HG02973 (cell line): ENCODE data around the gene KLHL10.

Source experiments
- ATAC-seq: cut with Tn5 transposase; IDR thresholded peaks from one replicate; pipeline ENCODE4 v1.9.1; 2021; ENCODE audit warnings: moderate library complexity; ENCODE audit not compliant: unreplicated experiment

The KLHL10 gene

DNA sequence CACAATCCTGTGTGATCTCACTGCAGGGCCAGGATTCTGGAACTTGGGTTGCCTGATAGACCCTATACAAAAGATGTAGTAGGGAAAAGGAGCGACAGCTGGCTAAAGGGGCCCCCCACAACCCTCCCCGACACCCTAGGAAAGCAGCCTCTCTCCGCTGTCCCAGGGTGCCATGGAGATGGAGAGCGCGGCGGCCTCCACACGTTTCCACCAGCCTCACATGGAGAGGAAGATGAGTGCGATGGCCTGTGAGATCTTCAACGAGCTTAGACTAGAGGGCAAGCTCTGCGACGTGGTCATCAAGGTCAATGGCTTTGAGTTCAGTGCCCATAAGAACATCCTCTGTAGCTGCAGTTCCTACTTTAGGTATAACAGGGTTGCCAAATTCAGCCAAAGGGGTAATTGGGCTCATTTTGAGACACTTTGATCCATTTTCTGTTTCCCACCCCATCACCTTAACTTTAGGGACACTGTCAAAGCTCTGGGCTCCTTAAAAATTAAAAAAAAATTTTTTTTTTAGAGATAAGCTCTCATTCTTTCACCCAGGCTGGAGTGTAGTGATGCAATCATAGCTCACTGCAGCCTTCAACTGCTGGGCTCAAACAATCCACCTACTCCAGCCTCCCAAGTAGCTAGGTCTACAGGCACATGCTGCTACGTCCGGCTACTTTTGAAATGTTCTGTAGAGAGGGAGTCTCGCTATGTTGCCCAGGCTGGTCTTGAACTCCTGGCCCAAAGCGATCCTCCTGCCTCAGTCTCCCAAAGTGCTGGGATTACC is at the start of gene KLHL10:
Gene KLHL10, plus strand, starts transcription at position 65 of the 778 bp plus-strand sequence. Its CDS starts 108 bp downstream, at position 173.
- no peak for ATAC-seq

DNA sequence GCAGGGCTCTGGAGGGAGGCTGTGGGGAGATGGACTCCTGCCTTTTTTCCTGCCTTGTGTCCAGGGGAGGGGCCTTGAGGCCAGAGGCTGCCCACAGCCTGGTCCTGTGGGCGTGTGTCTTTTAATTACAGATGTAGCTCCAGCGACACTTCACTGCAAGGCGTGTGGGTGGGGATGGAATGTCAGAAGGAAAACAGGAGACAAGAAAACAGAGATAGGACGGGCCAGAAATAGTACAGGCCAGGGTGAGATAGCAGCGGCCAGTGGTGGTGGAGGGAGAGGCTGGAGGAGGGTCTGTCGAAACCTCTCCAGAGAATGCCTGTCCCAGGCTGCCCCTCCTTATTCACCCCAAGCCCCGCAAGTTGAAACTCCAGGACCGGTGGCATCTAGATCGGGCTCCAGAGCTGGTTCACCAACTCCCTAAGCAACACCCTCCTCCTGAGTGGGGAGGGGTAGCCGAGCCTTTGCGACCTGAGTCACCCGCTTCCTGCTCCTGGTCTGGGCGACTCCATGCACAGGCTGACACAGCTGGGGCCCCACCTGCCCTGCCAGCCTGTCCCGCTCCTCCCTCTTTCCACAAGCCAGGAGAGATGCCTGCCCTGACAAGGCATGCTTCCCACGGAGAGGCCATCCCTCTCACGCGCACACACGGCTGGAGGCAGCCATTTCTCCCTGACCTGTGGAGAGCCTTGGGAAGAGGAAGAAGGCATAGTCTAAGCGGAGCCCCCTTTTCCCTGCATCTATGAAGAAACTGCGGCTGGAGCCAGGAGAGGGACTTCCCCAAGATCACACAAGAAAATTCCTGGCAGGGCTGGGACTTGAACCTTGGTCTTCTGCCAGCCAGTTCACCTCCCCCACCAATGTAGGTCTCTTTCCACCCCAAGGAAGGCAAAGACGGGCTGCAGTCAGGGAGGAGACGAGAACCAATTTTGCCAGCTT is 44.5 kb upstream of the KLHL10 start:
- ATAC-seq: no peak

DNA sequence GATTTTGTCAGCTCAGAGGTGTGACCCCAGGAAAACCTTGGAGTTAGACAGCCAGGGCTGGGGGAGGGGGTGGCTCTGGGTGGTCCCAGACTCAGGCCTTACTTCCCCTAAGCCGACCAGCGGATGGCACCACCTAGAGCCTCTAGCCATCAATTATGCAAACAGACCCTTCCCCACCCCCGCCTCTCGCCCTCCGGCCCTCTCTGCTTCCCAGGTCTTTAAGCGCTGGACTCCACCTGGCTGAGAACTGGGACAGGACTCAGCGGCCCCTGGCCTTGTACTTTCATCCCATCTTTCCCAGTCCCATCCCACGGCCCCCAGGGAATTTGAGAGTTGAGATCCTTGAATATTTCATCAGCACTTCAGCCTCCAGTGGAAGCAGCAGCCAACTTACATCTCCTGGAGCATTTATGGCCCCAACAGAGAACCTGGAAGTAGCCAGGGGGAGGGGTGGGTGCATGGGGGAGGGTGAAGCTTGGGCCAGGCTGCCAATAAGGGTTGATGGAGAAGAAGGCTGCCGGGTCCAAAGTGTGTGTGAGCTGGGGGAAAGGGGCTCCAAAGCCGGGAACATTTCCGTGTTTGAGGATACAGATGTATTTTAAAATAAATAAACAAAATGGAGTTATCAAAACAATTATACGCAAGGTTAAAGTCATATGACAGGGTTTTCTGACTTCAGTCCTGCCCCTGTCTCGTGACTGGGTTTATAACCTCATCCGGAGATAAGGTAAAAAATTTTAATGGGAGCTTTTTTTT is 43.7 kb upstream of the KLHL10 start:
- ATAC-seq: no peak

DNA sequence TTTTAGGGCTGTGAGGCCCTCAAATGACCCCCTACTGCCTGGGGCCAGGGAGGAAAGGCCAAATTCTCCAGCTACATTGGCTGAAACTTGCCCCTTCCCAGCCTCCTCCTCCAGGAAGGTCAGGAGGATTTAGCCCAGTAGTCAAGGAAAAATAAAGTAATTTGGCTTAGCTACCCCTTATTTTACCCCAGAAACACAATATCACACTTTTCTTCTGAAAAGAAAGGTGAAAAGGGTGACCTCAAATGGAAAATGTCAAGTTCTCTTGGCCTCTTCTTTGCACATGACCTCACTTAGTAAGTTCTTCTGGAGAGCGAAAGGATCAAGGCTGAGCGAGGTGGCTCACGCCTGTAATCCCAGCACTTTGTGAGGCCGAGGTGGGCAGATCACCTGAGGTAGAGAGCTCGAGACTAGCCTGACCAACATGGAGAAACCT is 43.1 kb upstream of the KLHL10 start:
- no peak for ATAC-seq

DNA sequence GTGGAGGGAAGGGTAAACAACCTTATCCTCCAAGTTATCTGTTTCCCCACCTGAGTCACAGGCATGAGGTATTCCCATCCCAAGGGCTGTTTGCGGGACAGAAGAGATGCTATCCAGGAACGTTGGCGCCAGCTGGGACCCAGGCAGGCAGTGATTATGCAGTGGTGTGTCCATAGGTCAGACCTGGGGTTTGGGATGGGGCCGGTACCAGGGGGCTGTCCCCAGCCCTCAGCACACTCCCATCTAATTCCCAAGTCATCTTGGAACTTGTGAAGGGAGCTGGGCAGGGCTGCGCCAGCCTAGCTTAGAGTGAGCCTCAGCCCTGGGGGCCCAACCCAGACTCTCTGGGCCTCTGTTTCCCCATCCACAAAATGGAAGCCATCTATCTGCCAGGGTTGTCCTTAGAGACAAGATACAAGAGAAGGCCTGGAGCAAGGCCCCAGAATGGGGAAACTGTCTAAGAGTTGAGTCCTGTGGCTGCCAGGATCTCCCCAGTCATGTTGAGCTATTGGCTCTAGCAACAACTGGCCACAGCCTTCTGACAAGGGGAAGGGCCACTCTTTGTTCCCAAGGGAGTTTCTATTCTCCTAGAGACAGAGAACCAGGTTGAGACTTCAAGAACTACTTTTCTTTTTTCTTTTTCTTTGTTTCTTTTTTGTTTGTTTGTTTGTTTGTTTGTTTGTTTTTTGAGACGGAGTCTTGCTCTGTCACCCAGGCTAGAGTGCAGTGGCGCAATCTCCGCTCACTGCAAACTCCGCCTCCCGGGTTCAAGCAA is 41.3 kb upstream of the KLHL10 start:
- no peak for ATAC-seq

DNA sequence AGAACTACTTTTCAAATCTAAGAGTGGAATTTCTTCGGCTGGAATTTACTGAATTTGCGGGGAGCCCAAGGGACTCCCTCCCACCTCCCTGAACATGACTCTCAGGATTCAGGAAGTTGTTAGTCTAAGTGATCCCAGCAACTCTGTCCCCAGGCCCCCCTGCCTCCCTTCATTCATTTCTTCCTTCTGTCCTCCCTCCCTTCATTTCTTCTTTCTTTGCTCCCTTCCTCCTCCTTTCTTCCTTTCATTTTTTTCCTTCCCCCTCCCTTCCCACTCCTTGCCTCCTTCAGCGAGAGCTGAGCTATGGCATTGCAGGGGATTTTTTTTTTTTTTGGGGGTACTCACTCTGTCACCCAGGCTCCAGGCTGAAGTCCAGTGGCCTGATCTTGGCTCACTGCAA is 40.2 kb upstream of the KLHL10 start:
- no peak for ATAC-seq

DNA sequence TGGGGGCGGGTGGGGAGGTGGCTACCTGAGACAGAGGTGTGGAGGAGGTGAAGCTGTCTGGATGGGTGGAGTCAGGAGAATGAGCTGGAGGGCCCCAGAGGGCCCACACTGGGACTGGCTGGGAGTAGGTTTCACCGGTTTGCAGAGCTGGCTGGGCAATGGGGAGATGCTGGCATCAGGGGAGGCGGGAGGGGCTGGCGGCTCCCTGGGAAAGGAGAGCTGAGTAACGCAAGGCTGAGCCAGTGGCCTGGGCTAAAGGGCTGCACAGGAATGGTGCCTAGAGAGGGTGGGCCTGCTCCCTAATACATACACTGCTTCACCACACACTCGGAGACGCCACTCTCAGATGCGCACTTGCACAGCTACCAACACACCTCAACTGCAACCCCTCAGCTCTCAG is 38.3 kb upstream of the KLHL10 start:
- ATAC-seq: no peak

DNA sequence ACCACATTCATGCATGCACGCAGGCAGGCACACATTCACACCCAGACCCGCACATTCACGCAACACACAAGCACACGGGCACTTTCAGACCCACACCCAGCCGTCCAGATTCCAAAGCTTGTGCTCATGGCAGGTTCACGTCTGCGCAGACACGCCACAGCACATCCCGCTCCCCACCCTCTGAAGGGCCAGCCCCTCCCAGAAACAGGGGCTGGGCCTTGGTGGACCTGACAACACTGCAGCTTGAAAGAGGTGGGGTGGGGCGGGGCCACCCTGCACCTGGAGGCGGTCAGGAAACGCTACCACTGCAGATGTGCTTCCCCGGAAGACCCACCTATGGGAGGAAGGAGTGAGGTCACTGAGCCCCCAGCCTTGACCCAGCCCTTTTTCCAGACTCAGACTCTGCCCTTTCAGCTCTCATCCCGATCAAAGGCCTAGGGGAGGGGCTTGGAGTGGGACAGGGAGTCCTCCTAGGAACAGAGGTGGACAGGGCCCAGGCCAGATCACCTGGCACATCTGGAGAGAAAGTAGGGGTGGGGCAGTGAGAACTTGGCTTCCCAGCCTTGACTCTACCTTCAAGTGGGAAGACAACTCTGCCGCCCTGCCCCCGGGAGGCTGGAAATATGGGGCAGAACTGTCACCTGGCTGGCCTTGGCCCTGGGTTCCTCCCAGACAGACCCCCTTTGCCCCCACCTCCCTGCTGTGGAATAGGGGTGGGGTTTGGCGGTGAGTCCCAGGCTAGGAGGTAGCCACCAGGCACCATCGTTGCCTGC is 36.8 kb upstream of the KLHL10 start:
- no peak for ATAC-seq

DNA sequence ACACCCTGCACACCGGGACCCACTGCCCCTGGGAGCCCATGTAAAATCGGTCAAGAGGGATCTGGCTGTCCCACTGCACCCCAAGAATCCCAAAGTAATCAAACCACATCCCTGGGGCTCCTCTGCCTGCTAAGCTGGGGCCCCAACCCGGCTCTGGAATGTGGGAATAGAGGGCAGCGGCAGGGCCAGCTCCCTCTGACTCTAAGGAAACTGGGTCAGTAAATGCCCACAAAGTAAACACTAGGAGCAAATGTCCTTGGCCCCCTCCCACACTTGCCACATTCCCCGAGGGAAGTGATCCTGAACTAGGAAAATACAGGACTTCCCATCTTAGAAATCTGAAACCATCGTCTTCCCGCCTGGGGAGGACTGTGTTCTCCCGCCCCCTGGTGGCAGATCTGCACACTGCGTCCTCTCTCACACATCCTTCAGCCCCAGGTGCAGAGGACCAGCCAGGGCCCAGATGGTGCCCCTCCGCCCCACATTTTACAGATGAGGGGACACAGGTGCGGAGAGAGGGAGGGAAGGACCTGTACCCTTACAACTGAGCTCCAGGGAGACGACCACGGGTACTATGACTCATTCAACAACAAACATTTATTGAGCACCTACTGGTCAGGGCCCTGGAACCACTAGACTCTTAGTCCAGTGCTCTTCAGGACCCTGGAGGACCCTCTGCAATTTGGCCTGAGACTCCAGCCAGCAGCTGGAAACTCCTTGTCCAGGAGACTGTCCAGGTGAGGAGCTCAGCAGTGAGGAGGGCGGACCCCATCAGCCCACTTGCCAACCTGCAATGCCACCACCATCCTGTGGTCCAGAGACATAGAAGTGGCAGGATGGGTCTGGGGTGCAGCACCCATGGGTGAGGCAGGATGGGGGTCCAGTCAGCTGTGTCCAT is 36.0 kb upstream of the KLHL10 start:
- ATAC-seq: no peak

DNA sequence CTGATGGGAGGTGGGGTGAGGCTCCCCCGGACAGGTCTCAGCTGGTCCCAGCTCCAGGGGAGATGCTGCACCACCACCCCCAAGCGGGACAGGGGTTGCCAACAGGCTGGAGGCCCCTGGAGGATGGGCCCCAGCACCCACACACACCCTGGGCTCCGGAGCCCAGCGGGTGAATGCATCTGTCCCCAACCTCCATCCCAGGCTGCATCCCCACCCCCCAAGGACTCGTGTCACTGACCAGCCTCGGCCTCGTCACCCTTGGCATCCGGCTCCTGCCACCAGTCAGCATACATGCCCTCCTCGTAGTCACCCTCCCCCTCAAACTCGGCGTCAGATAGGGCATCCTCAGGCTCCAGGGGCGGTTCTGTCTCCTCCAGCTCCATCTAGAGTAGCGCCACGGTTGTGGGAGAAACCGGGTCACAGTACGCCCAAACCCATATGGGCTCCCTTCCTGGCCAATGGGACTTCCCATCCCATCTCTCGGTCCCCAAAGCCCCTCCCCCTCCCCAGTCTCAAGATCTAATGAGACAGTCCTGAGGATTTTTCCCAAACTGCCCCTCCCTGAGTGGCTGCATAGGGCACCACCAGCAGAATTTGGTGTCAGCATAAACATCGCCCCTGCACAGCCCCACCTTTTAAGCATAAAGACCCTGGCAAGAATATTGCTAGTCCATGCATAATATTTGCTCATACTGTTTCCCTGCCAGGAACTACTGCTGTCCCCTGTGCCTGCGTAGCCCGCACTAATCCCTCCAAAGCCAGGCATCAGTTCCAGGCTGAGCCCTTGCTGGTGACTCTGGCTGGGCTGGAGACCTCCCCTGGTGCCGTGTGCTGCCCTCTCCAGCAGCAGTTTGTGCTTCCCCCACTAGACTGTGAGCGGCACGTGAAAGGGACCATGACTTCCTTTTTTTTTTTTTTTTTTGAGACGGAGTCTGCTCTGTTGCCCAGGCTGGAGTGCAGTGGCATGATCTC is 34.3 kb upstream of the KLHL10 start:
- ATAC-seq: no peak

DNA sequence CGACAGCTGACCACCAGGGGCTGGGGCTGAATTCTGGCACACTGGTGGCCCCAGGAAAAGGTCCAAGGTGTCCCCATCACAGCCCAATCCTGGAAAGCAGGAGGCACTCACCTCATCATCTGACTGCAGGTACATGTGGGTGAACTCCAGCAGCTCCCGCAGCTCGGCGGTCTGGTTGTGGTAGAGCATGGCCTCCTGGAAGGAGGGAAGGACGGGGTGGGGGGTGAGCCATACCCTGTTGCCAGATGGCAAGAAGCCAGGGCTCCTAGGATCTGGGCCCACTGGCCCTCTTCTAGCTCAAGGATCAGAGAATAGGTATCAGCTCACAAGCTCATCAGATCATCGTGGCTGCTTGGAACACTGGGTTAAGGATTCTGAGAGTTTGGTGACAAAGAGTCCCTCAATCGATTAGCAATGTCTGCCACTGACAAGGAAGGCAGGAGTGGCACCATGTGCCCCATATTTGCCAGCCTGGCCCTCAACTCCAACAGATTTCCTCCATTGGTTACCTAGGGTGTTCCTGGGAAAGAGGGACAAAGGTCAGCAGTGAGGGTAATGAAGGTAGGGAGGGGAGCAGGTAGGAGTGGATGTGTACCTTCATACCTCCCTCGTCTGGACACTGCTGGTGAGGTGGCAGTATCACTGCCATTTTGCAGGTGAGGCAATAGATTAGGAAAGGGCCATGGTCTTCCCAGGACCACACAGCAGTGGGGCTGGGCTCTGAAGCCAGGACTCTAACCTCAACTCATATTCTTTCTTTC is 30.8 kb upstream of the KLHL10 start:
- ATAC-seq: no peak

DNA sequence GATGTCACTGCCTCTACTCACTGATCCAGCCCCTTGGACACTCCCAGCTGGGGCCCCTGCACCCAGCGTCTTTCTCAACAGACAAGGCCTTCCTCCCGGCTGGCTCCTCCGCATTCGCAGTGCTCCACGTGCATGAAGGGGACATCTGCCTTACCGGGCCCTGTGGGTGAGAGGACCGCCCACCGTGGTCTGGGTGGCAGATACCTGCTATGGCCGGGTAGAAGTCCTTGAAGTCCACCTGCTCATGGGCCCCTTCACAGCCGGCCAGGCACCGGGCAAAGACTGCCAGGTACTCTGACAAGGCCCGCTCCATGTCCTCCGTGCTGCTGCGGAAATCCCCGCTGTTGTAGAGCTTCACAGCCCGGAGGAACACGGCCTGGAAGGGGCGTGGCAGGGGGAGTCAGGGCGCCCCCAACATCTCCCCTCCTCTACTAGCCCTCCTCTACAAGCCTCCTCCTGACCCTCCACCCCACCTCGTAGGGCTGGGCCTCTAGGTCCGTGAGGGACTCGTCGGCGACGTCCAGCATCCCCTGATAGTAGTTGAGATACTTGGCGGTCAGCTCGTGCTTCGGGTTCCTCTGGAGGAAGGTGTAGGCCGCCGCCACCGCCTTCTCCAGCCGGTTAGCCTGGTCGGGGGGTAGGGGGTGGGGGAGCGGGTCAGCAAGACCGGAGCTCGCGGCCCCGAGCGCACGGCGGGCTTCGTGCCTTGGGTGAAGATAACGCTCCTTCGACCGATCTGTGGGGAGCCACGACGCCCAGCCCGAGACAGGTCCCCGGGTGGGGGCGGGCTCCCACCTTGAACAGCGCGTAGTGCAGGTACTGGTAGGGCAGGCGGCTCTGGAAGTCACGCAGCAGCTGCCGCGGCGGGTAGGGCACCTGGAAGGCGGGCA is 26.7 kb upstream of the KLHL10 start:
- no peak for ATAC-seq

DNA sequence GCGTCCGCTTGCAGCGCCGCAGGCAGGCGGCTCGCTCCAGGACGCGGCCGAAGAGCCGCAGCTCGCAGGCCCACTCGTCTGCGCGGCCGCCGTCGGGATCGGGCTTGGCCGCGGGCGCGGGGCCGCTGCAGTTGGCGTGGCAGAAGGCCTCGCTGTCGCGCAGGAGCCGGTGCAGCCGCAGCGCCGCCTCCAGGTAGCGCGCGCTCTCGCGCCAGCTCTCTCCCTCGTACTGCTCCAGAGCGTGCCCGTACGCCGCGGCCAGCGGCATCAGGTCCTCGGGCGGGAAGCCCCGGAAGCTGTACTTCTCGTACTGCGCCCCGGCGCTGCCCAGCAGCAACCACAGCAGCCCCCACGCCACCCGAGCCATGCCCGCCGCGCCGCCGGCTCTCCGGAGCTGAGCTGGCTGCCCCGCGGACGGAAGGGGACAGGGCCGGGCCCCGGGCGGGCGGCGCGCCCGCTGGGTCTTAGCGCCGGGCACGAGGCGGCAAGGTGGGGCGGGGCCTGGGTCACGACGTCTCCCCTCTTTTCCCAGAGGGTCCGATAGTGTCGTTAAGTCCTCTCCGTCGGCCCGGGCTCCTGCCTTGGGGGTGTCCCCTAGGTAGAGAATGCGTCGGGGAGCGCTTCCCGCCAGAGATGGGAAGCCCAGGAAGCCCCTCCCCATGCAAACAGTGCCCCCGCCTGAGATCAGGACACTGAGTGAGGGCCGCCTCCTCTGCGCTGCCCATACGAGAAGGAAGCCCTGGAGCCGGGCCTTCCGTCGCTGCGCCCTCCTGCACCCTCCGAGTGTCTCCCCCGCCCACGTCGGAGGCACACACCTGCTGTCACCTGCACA is 25.9 kb upstream of the KLHL10 start, which contains the start of gene P3H4:
Gene P3H4, minus strand, starts transcription at position 401 of the 832 bp plus-strand sequence. Its CDS starts 34 bp downstream, at position 367.
- no peak for ATAC-seq

DNA sequence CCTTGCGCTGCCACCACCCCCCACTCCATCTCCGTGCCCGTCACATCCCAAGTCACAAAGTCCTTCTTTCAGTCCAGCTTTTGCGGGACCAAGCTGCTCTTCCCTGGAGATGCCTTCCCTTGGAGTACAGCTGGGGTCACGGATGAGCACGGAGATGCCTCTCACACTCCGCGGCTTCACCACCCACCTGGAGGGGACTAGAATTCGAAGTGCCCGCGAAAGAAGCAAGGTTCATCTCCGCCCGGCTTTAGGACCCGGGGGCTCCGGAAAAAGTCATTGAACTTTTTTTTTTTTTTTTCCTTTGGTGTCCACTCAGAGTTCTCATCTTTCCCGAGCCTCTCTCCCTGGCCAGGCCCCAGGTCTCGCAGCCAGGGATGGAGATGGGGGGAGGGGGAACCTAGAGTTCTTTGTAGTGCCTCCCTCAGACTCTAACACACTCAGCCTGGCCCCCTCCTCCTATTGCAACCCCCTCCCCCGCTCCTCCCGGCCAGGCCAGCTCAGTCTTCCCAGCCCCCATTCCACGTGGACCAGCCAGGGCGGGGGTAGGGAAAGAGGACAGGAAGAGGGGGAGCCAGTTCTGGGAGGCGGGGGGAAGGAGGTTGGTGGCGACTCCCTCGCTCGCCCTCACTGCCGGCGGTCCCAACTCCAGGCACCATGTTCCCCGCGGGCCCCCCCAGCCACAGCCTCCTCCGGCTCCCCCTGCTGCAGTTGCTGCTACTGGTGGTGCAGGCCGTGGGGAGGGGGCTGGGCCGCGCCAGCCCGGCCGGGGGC is 25.1 kb upstream of the KLHL10 start, which contains the start of gene FKBP10:
Gene FKBP10, plus strand, starts transcription at position 624 of the 771 bp plus-strand sequence. Its CDS starts 31 bp downstream, at position 655.
- ATAC-seq: no peak
